ENCODE results near the gene FARSA.

GRCh38 chr19:12918253-12918652, 15.3 kb downstream of the FARSA start:
- TF ChIP-seq POLR2AphosphoS5 (IDR thresholded peaks at IDR 0.05; ENCODE audit: insufficient read depth in 1 of 2, low read depth in 1 of 2) (no peak), CTCF (IDR thresholded peaks at IDR 0.05) (no peak)
